ENCODE measurements around the gene TRRAP. TPM values are rescaled to one million over a fixed set of nuclear protein-coding genes. Genes with fewer than 3 reads are reported as not detected.

Gene TRRAP
- total RNA-seq, 1 experiment from 2014 or later: 55.8 TPM

- no peak overlapping the region for H2AFZ ChIP-seq
- CTCF ChIA-PET: no interaction called here
Observed at GRCh38 chr7:98860071-98860470, 18.3 kb upstream of the TRRAP start.

DNA sequence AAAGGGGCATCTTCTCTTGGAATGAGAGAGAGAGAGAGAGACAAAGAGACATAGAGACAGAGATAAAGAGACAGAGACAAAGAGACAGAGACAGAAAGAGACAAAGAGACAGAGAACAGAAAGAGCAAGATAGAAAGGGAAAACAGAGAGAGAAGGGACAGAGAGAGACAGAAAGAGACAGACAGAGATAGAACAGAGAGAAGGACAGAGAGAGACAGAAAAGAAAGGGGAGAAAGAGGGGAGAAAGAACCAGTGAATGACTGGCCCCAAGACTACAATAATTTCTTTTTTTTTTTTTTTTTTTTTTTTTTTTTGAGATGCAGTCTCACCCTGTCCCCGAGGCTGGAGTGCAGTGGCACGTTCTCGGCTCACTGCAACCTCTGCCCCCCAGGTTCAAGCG lies 16.1 kb upstream of the TRRAP start:
- no peak for DNase-seq
- no peaks in the 10 kb centered on the region for H3K27me3 ChIP-seq (ENCODE audit: insufficient read depth, low read depth)
- no peak overlapping the region for H3K4me3 ChIP-seq
- no TSS peak for BruUV-seq (replicated peaks)
- peaks cover 19% of the 10 kb centered on the region for H3K4me1 ChIP-seq (replicated peaks; ENCODE audit: insufficient read depth)
- no peak overlapping the region for H3K4me2 ChIP-seq
- no peaks in the 10 kb centered on the region for H3K79me2 ChIP-seq (ENCODE audit: low read depth)
- H3K36me3 ChIP-seq (ENCODE audit: low read depth): no peaks in the 10 kb centered on the region
- POLR2A ChIA-PET (ENCODE audit: unreplicated experiment): no interaction called here
- no peak for TF ChIP-seq CTCF (conservative IDR thresholded peaks at IDR 0.05)
- H3K9me3 ChIP-seq (ENCODE audit: insufficient read depth, low read depth): no peaks in the 10 kb centered on the region
- no peak overlapping the region for H2AFZ ChIP-seq
- H4K20me1 ChIP-seq (ENCODE audit: insufficient read depth): no peaks in the 10 kb centered on the region
- H3F3A ChIP-seq (ENCODE audit: insufficient read depth, low read depth): peaks cover 6% of the 10 kb centered on the region; the same call in 1 of the 2 replicates
- CTCF ChIA-PET: interaction anchor here (0.6 kb wide), 1 partner anchor 32 kb away, joined by 11 read pairs; no protein-coding TSS in a partner anchor
- no peaks in the 10 kb centered on the region for H3K9me2 ChIP-seq (ENCODE audit: insufficient read depth)
- no peak overlapping the region for H3K27ac ChIP-seq
- intact Hi-C loops (cut with micrococcal nuclease; ENCODE audit: unreplicated experiment): no loop called here

More at GRCh38 chr7:98860071-98860470, 18.3 kb upstream of the TRRAP start:
- POLR2A ChIA-PET (ENCODE audit: unreplicated experiment): no interaction called here
- Histone ChIP-seq H3K79me2 (ENCODE audit: low read depth) (no peaks in the 10 kb centered on the region), H3K9me3 (ENCODE audit: insufficient read depth, low read depth) (no peaks in the 10 kb centered on the region), H3K4me2 (no peak overlapping the region), H3K9me2 (ENCODE audit: insufficient read depth) (no peaks in the 10 kb centered on the region), H3K27ac (no peak overlapping the region), H4K20me1 (ENCODE audit: insufficient read depth) (no peaks in the 10 kb centered on the region), H3F3A (ENCODE audit: insufficient read depth, low read depth) (no peaks in the 10 kb centered on the region), H3K27me3 (ENCODE audit: insufficient read depth, low read depth) (no peaks in the 10 kb centered on the region), H3K4me1 (replicated peaks; ENCODE audit: insufficient read depth) (peaks cover 8% of the 10 kb centered on the region), H3K36me3 (ENCODE audit: low read depth) (no peaks in the 10 kb centered on the region), H3K4me3 (no peak overlapping the region)
- TF ChIP-seq CTCF (conservative IDR thresholded peaks at IDR 0.05) (no peak), EZH2 (IDR thresholded peaks at IDR 0.05; ENCODE audit: low read depth) (no peak)
- DNase-seq: no peak
- intact Hi-C loops (cut with micrococcal nuclease; ENCODE audit: unreplicated experiment): no loop called here
- no TSS peak for BruUV-seq (replicated peaks)

DNA sequence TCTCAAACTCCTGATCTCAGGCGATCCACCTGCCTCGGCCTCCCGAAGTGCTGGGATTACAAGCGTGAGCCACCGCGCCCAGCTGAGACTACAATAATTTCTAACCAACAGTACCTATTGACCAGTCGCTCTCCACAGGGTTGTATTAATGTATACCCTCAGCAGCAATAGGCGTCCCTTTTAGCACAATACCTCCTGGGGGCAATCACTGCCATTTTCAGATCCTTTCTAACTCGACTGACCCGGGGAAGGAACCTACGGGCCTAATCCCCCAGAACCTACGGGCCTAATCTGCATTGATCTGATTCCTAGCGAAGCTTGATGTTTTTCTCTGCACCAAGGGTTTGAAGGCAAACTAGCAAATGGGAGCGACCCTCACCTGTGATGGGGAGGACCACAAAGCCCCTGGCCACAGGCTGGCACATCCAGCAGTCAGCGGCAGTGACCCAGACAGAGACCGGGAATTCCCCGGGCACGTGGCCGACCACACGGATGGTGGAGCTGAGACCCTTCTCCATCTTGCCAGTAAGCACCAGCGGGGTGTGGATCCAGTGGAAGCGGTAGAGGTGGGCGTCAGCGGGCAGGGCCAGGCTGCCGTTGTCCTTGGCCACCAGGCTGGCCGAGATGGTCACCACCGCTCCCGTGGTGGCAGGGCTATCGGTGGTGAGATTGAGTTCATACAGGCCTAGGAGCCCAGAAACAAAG lies 15.5 kb upstream of the TRRAP start:
- no peak for DNase-seq
- Histone ChIP-seq H4K20me1 (ENCODE audit: insufficient read depth) (no peaks in the 10 kb centered on the region), H3K9me3 (ENCODE audit: insufficient read depth, low read depth) (no peaks in the 10 kb centered on the region), H2AFZ (no peak overlapping the region), H3K9me2 (ENCODE audit: insufficient read depth) (no peaks in the 10 kb centered on the region), H3F3A (ENCODE audit: insufficient read depth, low read depth) (peaks cover 6% of the 10 kb centered on the region; the same call in 1 of the 2 replicates), H3K27ac (no peak overlapping the region), H3K36me3 (ENCODE audit: low read depth) (no peaks in the 10 kb centered on the region), H3K4me2 (no peak overlapping the region), H3K4me3 (no peak overlapping the region), H3K79me2 (ENCODE audit: low read depth) (no peaks in the 10 kb centered on the region), H3K4me1 (replicated peaks; ENCODE audit: insufficient read depth) (peaks cover 19% of the 10 kb centered on the region), H3K27me3 (ENCODE audit: insufficient read depth, low read depth) (no peaks in the 10 kb centered on the region)
- BruUV-seq (replicated peaks): no TSS peak
- ChIA-PET CTCF (interaction anchor here (0.6 kb wide), 1 partner anchor 32 kb away, joined by 11 read pairs; no protein-coding TSS in a partner anchor), POLR2A (ENCODE audit: unreplicated experiment) (no interaction called here)
- intact Hi-C loops (cut with micrococcal nuclease; ENCODE audit: unreplicated experiment): no loop called here
- no peak for TF ChIP-seq EZH2 (IDR thresholded peaks at IDR 0.05; ENCODE audit: low read depth)
- TF ChIP-seq CTCF (conservative IDR thresholded peaks at IDR 0.05): no peak
